Globus pallidus (tissue), 1 donor: ENCODE results near the gene MVB12B.

ENCODE experiments used
- DNase-seq: peaks from one replicate; pipeline ENCODE4 v3.0.0-alpha.2; 2015; ENCODE audit warnings: low spot score

Gene MVB12B

DNA sequence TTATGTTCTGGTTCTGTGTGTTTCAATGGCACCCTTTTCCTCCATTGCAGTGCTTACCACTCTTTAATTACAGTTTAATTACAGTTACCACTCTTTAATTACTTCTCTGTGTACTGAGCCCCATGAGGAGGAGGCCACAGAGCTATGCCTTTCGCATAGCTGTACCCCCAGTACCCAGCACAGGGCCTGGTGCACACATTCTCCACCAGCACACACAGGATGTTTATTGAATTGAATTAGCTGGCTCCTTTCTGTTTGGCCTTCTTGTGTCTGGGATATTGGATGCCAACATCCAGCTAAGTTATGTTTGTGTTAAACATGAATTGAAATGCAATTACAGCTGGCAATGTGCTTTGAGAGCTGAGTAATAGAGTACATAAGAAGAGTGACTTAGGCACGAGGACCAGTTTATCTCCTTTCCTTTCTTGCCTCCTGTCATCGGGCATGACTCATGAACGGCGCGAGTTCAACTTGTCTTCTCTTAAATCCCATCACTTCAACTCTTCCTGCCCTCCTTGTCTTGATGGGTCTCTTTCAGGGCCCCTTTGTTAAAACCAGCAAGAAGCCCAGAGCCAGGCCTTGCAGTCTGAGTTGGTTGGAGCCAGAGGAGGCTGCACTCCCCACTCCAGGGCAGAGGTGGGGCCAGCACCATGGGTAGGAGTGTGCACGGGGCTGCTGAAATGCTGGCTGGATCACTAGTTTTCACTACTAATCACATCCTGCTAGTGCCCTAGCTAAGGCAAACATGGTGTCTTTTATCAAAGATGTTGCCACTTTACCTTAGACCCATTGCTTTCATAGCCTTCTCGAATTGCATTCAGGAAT is 37.4 kb downstream of the MVB12B start:
- DNase-seq = peak; percentile 32

GRCh38 chr9:126365780-126366179 is 39.2 kb downstream of the MVB12B start:
- peak; percentile 69 for DNase-seq

- peak; percentile 92 for DNase-seq
Measured at GRCh38 chr9:126366366-126367011, 39.9 kb downstream of the MVB12B start.

- DNase-seq = no peak
Measured at GRCh38 chr9:126367139-126367538, 40.5 kb downstream of the MVB12B start.

DNA sequence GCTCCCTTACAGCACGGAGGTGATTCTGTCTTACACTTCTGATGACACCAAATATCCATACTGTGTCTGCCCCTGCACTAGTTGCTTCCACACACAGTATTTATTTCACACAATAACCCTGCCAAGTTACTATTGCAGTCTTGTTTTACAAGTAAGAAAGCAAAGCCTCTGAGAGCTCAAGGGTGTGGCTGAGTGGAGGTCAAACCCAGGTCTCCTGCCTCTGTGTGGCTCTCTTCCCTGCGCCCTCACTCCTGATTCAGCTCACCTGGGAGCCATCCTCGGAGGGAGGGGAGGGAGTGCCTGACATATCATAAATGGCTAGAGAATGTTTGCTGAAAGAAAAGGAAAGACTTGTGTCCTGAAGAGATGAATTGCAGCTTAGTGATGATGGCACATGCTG is 41.0 kb downstream of the MVB12B start:
- DNase-seq = no peak

GRCh38 chr9:126368020-126368419 is 41.4 kb downstream of the MVB12B start:
- no peak for DNase-seq

DNA sequence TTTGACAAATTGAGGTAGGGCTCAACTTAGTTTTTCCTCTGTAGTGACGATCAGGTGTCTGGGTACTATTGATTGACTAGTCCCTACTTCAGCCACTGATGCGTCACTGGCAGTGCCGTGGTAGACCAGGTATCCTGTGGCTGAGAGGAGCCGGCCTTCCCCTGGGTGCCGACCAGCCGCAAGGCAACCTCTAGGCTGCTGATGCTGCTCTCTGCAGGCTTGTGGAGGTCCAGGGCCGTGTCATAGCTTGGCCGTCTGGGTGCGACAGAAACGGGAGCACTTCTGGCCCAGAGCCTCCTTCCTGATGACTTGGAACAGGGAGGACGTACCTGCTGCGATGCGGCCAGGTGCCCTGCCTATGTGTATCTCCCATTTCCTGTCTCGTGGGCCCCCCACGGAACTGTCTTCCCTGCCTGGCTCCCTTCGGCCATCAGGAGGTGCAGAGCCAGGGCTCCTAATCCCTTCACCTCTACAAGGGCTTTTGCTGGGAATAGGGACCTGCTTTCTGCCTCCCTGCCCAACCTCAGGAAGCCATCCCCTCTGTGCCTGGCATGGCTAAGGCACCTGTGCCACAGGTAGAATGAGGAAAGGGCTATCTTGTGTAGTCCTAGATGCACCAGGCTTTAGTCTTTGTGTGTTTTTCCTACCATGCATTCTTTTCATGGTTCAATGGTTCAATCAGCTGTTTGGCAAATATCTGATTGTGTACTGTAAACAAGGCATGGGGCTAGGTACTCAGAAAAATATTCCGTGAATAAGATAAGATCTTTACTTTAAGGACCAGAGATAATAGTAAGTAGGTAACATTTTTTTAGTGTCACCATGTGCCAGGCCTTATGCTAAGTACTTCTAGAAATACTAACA is 44.6 kb downstream of the MVB12B start:
- no peak for DNase-seq

DNA sequence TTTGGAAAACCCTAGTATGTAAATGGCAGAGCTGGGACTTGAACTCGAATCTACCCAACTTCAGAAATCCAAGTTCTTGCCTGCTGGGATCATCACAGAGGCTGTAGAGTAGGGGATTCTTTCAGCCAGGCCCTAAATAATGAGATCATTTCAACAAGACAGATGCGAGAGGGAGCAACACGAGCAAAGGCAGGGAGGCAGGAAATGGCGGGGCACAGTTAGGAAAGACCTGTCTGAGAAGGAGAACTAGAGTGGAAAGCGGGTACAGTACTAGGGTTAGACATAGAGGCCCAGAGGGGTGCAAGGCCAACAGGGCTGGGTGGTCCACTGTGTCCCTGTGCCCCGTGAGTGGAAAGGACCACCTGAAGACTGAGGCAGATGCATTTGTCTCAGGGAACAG is 46.1 kb downstream of the MVB12B start:
- no peak for DNase-seq

DNA sequence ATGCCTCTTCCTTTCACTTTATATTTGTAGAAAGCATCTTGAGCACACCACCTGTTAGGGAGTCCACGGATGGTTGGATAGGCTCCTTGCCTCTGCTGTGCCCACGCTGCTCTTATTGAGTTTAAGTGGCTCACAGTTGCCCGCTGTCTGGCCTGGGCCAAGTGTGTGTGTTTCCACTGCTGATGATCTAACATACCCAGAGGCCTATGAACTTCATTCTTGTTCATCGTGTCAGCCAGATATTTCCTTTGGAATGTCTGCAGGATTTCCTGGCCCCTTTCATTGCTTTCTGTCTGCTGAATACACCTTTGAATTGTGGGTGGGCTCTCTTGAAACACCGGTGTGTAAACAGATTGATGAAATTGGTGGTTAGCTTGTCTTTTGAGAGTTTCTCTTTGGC is 46.6 kb downstream of the MVB12B start:
- DNase-seq = peak; percentile 48

GRCh38 chr9:126374366-126374781 is 47.7 kb downstream of the MVB12B start:
- DNase-seq = no peak

- DNase-seq = peak; percentile 75
Measured at GRCh38 chr9:126375386-126375785, 48.8 kb downstream of the MVB12B start.

- DNase-seq = peak; percentile 97
Measured at GRCh38 chr9:126376311-126377175, 49.9 kb downstream of the MVB12B start.

DNA sequence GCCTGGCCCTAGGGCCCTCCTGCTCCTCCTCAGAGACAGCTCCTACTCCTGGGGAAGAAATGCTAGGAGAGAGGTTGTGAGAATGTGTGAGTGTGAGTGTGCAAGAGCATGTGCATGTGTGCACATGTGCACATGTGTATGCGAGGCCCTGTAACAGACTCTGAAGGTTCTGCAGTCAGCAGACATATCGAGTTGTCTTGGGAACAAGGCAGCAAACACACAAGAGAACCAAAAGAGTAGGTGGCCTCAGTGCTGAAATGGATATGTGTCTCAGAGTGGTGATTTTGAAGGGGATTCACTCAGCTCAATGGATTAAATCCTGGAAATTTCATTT is 50.5 kb downstream of the MVB12B start:
- no peak for DNase-seq

DNA sequence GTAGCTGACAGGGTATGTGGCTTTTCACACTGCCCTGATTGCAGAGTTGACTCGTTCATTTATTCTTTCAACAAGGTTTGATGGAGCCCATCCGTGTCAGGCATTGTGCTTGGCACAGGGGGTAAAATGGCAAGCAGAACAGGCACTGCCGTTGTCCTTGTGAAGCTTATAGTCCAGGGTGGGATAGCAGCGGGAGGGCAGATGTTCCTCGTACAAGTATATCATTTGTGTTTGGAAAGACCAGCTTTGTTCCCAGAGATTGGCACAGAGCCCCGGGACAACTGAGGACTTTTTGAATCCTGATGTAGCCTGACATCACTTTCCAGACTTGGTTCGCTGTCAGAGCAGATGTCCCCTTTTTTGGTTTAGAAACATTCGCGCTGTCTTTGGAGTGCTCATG is 50.9 kb downstream of the MVB12B start:
- DNase-seq = peak; percentile 99

DNA sequence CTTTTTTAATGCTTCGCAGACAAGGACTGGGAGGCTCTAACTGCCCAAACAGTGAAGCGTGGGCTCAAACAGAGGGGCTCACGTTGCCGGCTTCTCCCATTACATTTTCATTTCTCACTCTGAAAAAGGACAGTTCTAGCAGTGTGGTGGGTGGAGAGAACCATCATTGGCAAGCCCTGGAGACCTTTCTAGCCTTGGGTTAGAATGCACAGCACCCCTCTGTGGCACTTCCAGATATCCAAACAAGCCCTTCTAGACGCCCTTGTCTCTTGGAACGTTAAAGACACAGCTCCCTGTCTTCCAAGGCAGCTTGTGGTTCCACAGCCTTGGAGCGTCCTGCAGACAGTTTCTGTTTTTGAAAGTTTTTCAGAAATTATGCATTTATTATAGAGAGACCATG is 52.1 kb downstream of the MVB12B start:
- no peak for DNase-seq

GRCh38 chr9:126379661-126380360 is 53.2 kb downstream of the MVB12B start:
- DNase-seq = no peak

- DNase-seq = no peak
Measured at GRCh38 chr9:126380447-126380846, 53.8 kb downstream of the MVB12B start.

- no peak for DNase-seq
Measured at GRCh38 chr9:126381195-126381594, 54.6 kb downstream of the MVB12B start.

GRCh38 chr9:126383406-126384046 is 56.9 kb downstream of the MVB12B start:
- DNase-seq = no peak

DNA sequence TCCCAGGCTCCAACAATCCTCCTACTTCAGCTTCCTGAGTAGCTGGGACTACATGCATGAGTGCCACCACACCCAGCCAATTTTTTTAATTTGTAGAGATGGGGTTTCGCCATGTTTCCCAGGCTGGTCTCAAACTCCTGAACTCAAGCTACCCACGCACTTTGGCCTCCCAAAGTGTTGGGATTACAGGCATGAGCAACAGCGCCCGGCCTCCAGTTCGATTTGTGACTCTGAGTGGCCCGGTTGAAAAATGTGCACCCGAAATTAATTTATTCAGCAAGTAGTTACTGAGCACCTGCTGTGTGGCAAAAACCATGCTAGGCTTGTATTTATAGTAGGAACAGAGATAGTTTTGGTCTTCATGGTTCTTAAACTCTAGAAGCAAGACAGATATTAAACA is 58.3 kb downstream of the MVB12B start:
- DNase-seq = no peak

GRCh38 chr9:126386088-126386487 is 59.5 kb downstream of the MVB12B start:
- DNase-seq = peak; percentile 85
